Measurements from ENCODE around the gene TCFL5. TPM values are rescaled to one million over a fixed set of nuclear protein-coding genes. Genes with fewer than 3 reads are reported as not detected.
"Not testable (repeated sequence)": the region's sequence is repeated elsewhere in the genome, so short reads cannot be mapped to it uniquely, and the experiment has no call there.

TCFL5 gene
- total RNA-seq, 1 donor from 2014 or later: 8.2 TPM

- H3K4me1 ChIP-seq: peaks cover 2% of the 10 kb centered on the region
- H3K27ac ChIP-seq: no peak overlapping the region
- H3K36me3 ChIP-seq: peaks cover 28% of the 10 kb centered on the region
- H3K4me3 ChIP-seq: no peak overlapping the region
- ATAC-seq (no peak), DNase-seq (no peak)
- intact Hi-C loops (cut with DNase I): no loop called here
- no peaks in the 10 kb centered on the region for H3K27me3 ChIP-seq (ENCODE audit: low read depth)
- no peaks in the 10 kb centered on the region for H3K9me3 ChIP-seq
- TF ChIP-seq, protein P1, sequence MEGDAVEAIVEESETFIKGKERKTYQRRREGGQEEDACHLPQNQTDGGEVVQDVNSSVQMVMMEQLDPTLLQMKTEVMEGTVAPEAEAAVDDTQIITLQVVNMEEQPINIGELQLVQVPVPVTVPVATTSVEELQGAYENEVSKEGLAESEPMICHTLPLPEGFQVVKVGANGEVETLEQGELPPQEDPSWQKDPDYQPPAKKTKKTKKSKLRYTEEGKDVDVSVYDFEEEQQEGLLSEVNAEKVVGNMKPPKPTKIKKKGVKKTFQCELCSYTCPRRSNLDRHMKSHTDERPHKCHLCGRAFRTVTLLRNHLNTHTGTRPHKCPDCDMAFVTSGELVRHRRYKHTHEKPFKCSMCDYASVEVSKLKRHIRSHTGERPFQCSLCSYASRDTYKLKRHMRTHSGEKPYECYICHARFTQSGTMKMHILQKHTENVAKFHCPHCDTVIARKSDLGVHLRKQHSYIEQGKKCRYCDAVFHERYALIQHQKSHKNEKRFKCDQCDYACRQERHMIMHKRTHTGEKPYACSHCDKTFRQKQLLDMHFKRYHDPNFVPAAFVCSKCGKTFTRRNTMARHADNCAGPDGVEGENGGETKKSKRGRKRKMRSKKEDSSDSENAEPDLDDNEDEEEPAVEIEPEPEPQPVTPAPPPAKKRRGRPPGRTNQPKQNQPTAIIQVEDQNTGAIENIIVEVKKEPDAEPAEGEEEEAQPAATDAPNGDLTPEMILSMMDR (IDR thresholded peaks at IDR 0.05): no peak
Observed at GRCh38 chr20:62855120-62855519, 6.5 kb downstream of the TCFL5 start.

GRCh38 chr20:62854121-62854520 lies 7.5 kb downstream of the TCFL5 start:
- intact Hi-C loops (cut with DNase I): no loop called here
- no peak for DNase-seq
- TF ChIP-seq, protein P1 (IDR thresholded peaks at IDR 0.05): no peak
- H3K27ac ChIP-seq: no peak overlapping the region
- H3K27me3 ChIP-seq (ENCODE audit: low read depth): no peaks in the 10 kb centered on the region
- peaks cover 28% of the 10 kb centered on the region for H3K36me3 ChIP-seq
- no peak for ATAC-seq
- H3K9me3 ChIP-seq: no peaks in the 10 kb centered on the region
- no peak overlapping the region for H3K4me3 ChIP-seq
- no peaks in the 10 kb centered on the region for H3K4me1 ChIP-seq

DNA sequence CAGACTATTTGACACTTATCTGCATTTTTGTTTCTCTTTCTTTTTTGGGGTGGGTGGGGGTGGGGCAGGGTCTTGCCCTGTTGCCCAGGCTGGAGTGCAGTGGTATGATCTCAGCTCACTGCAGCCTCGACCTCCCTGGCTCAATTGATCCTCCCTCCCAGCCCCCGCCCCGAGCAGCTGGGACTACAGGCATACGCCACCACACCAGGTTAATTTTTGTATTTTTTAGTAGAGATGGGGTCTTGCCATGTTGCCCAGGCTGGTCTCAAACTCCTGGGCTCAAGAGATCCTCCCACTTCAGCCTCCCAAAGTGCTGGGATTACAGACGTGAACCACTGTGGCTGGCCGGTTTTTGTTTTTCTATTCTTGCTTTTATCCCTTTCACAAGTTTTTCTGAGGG lies 8.3 kb downstream of the TCFL5 start:
- H3K4me3 ChIP-seq; H3K27ac ChIP-seq; ATAC-seq; H3K4me1 ChIP-seq; H3K9me3 ChIP-seq; H3K27me3 ChIP-seq (ENCODE audit: low read depth); intact Hi-C loops (cut with DNase I); DNase-seq: not testable (repeated sequence)
- peaks cover 28% of the 10 kb centered on the region for H3K36me3 ChIP-seq

- ATAC-seq: no peak
- Histone ChIP-seq H3K4me3 (no peak overlapping the region), H3K27me3 (ENCODE audit: low read depth) (no peaks in the 10 kb centered on the region), H3K9me3 (no peaks in the 10 kb centered on the region), H3K4me1 (no peaks in the 10 kb centered on the region), H3K36me3 (peaks cover 28% of the 10 kb centered on the region), H3K27ac (no peak overlapping the region)
- TF ChIP-seq, protein P1 (IDR thresholded peaks at IDR 0.05): no peak
- DNase-seq: no peak
- intact Hi-C loops (cut with DNase I): no loop called here
Observed at GRCh38 chr20:62852841-62853240, 8.8 kb downstream of the TCFL5 start.

GRCh38 chr20:62852196-62852595 lies 9.4 kb downstream of the TCFL5 start:
- Histone ChIP-seq H3K27me3 (ENCODE audit: low read depth) (no peaks in the 10 kb centered on the region), H3K4me3 (no peak overlapping the region), H3K36me3 (peaks cover 27% of the 10 kb centered on the region), H3K4me1 (no peaks in the 10 kb centered on the region), H3K27ac (no peak overlapping the region), H3K9me3 (no peaks in the 10 kb centered on the region)
- TF ChIP-seq, protein P1 (IDR thresholded peaks at IDR 0.05): no peak
- DNase-seq (no peak), ATAC-seq (no peak)
- intact Hi-C loops (cut with DNase I): no loop called here

DNA sequence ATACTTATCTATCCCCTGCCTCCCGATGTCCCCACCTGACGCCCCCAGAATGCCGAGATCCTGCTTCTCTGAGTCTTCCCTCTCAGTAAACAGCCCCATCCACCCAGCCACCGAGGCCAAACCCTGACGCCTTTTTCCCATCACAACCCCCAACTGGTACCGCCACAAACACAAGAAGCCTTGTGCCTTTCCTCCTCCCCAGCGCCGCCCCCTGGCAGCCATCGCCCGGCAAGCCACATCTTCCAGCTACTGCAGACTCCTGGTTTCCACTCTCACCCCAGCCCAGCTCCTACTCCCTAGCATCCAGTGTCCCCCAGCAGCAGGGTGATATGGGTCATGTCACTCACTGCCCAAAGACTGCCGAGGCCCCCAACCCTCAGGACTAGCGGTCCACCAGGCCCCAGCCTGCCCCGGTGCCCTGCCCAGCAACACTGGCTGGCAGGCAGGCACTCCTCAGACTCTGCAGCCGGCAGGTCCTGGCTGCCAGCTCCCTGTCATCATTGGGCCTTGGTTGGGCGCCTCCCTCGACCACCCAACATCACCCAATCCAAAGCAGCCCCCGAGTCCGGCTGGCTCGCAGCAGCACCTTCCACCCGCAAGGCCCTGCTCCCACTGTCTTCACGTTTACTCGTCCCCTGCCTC lies 11.2 kb downstream of the TCFL5 start:
- Histone ChIP-seq H3K9me3 (no peaks in the 10 kb centered on the region), H3K27me3 (ENCODE audit: low read depth) (no peaks in the 10 kb centered on the region), H3K4me1 (no peaks in the 10 kb centered on the region), H3K36me3 (peaks cover 24% of the 10 kb centered on the region), H3K27ac (no peak overlapping the region), H3K4me3 (no peak overlapping the region)
- no peak for DNase-seq
- peak in 1 of 2 donors; percentile 21 for ATAC-seq
- intact Hi-C loops (cut with DNase I): no loop called here
- TF ChIP-seq, protein P1 (IDR thresholded peaks at IDR 0.05): no peak
